Measurements from ENCODE around the gene HSPA1L. TPM values are rescaled to one million over a fixed set of nuclear protein-coding genes. Genes with fewer than 3 reads are reported as not detected.
"Not testable (repeated sequence)": the region's sequence is repeated elsewhere in the genome, so short reads cannot be mapped to it uniquely, and the experiment has no call there.

HSPA1L gene
- total RNA-seq, 1 donor from 2014 or later: 0.85 TPM

GRCh38 chr6:31836474-31837368, 21.6 kb upstream of the HSPA1L start:
- peak; percentile 33 for DNase-seq

DNA sequence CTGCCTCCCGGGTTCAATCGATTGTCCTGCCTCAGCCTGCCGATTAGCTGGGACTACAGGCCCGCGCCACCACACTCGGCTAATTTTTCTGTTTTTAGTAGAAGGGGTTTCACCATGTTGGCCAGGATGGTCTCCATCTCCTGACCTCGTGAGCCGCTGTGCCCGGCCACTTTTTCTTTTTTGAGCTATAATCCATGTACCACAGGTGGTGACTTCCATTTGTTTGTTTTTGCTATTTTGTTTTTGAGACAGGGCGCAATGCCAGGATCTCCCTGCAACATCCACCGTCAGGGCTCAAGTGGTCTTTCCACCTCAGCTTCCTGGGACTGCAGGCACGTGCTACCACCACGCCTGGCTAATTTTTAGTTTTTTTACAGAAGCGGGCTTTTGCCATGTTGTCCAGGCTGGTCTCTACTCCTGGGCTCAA, 21.0 kb upstream of the HSPA1L start:
- DNase-seq: no peak

DNA sequence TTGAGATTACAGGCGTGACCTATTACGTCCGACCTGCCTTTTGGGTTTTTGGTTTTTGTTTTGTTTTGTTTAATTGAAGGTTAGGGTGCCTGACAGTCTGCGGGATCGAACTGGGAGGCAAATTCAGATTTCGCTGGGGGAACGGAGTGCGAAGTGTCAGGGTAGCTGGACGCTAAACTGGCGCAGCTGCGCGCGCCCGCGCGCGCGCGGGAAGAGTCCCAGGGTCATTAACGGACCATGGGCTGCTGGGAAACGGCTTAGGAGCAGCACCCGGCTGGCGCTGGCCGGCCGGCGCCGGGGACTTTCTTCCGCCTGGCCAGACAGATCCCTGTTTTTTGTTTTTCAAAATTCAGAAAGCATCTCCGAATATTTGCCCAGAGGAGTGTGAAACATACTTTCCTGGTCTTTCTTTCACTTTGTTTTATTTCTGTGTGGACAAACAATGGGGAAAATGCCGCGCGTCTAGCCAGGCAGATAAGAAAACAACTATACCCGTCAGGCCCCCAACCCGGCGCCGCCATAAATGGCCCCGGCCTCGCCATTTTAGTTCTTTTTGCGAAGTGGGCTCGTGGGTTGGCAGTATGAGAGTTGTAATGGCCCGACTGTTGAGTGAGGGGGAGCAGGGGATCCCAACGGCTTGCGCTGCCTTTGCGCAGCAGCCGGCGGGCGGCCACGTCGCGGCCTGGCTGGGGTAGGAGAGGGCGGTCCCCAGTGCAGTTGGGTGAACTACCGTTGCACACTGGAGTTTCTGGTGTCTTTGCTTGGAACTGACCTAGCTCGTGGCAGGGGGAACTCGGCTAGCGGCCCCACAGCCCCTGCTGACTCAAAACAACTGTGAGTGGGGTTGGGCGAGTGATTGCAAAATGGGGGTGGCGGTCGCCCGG, 19.5 kb upstream of the HSPA1L start:
- DNase-seq: peak; percentile 90

GRCh38 chr6:31831350-31832215, 16.5 kb upstream of the HSPA1L start:
- DNase-seq: no peak

- DNase-seq: no peak
Observed at GRCh38 chr6:31830886-31831335, 15.8 kb upstream of the HSPA1L start.

GRCh38 chr6:31829633-31830283, 14.7 kb upstream of the HSPA1L start:
- DNase-seq: peak; percentile 75

GRCh38 chr6:31827286-31828079, 12.4 kb upstream of the HSPA1L start, which contains the start of gene HSPA1B:
TSS of gene HSPA1B (plus strand) at chr6:31827738. CDS start at chr6:31827951, 213 bp downstream.
- DNase-seq: peak; percentile 100

- no peak for DNase-seq
Observed at GRCh38 chr6:31826793-31827285, 11.8 kb upstream of the HSPA1L start.

GRCh38 chr6:31825553-31825952, 10.5 kb upstream of the HSPA1L start:
- no peak for DNase-seq

GRCh38 chr6:31823592-31824196, 8.6 kb upstream of the HSPA1L start:
- DNase-seq: not testable (repeated sequence)

DNA sequence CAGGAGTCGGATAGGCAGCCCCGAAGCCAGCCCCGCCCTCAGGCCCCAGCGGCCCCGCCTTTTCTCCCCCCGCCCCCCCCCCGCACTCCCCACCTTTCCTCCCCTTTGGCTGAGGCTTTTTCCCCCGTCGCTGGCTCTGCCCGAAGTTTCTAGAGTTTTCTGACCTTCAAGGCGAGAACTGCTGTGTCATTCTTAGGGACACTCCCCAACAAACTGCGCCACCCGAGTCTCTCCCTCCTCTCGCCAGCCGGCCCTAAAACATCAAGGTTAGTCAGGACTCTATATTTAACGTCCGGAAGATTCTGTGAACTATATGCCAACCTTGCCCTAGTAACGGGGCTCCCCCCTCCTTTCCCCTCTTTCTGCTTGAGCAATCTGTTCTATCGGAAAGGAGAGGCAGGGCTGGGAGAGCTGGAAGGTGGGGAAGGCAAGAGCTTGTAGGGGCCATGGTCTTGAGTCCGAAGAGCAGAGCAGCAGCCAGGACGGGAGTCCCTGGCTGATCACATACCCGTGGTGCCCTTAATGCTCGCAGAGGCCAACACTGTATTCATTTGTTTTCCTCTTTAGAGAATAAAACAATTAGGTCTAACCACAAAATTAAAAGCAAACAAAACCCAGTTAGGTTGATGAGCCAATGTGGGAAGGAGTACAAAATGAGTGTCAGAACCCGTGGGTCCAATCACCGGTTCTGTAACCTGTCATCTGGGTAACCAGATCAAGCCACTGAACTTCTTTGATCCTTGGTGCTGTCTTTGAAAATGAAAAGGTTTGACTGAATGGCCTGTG, 7.1 kb upstream of the HSPA1L start:
- peak; percentile 73 for DNase-seq

DNA sequence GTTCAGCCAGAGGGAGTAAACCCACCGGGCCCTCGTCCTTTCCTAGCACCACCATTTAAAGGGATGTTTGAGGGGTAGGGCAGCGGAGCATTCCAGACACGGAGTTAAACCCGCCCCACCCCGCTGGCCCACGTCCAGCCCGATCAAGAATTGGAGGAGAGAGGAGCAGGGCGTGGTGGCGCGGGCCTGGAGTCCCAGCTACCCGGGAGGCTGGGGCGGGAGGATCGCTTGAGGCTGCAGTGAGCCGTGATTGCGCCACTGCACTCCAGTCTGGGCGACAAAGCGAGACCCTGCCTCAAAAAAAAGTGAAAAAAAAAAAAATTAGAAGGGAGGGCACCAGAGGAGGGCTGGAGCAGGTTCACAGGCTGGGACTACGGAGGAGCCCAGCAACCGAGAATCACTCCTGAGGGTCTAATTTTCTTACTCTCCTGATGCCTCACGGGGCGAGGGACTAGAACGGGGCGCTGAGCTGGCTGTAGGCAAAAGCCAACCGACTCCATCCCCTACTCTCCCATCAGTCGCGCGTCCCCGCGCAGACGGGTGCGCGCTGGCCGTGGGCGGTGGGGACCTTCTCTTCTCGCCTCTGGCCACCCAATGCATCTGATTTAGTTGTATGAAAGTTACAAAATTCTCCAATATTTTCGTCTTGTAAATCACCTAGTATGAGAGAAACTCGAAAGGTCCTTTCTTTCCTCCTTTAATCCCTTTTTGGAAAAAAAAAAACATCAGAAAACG, 6.4 kb upstream of the HSPA1L start:
- DNase-seq: peak; percentile 58

GRCh38 chr6:31820399-31820798, 5.3 kb upstream of the HSPA1L start:
- not testable (repeated sequence) for DNase-seq

- DNase-seq: no peak
Observed at GRCh38 chr6:31819871-31820299, 4.8 kb upstream of the HSPA1L start.

- not testable (repeated sequence) for DNase-seq
Observed at GRCh38 chr6:31817929-31818511, 2.9 kb upstream of the HSPA1L start.

- DNase-seq: not testable (repeated sequence)
Observed at GRCh38 chr6:31817133-31817928, 2.2 kb upstream of the HSPA1L start.

- DNase-seq: peak; percentile 98
Observed at GRCh38 chr6:31814677-31815024, 432 bp downstream of the HSPA1L start.

All from dermis blood vessel endothelial cell (primary cell).